Hindlimb muscle (tissue), 1 donor: Measurements from ENCODE around the gene TMPRSS9. TPM values are rescaled to one million over a fixed set of nuclear protein-coding genes. Genes with fewer than 3 reads are reported as not detected.
"Not testable (repeated sequence)": the region's sequence is repeated elsewhere in the genome, so short reads cannot be mapped to it uniquely, and the experiment has no call there.

ENCODE experiments used
- DNase-seq: peaks from one replicate; pipeline ENCODE4 v3.0.0-alpha.2; 2013
- polyA plus RNA-seq: library from polyadenylated mRNA; unstranded; fragments of 120-200 nt; gene quantifications from one replicate; pipeline ENCODE4 v1.2.1, GENCODE V29; 2013; ENCODE audit not compliant: insufficient read length

The TMPRSS9 gene
- polyA plus RNA-seq, 1 donor = 0.67 TPM

GRCh38 chr19:2462635-2463421 lies 102.8 kb downstream of the TMPRSS9 start:
- peak; percentile 93 for DNase-seq

GRCh38 chr19:2463694-2464093 lies 103.6 kb downstream of the TMPRSS9 start:
- DNase-seq = not testable (repeated sequence)

GRCh38 chr19:2464389-2464788 lies 104.3 kb downstream of the TMPRSS9 start:
- DNase-seq = no peak

- DNase-seq = no peak
Measured at GRCh38 chr19:2468596-2468995, 108.5 kb downstream of the TMPRSS9 start.

GRCh38 chr19:2469102-2469914 lies 109.2 kb downstream of the TMPRSS9 start:
- DNase-seq = no peak

GRCh38 chr19:2469915-2470200 lies 109.8 kb downstream of the TMPRSS9 start:
- DNase-seq = not testable (repeated sequence)

GRCh38 chr19:2474232-2475017 lies 114.4 kb downstream of the TMPRSS9 start:
- peak; percentile 92 for DNase-seq

GRCh38 chr19:2475018-2475701 lies 115.1 kb downstream of the TMPRSS9 start:
- DNase-seq = no peak

Other genes starting within 250 kb of the TMPRSS9 start
- gene AP3D1, start 208.7 kb upstream of the TMPRSS9 start, polyA plus RNA-seq = 66.5 TPM
- 24.7 TPM for gene DOT1L, start 196.3 kb upstream of the TMPRSS9 start, polyA plus RNA-seq
- gene PLEKHJ1, start 123.9 kb upstream of the TMPRSS9 start, polyA plus RNA-seq = 77.7 TPM
- gene SF3A2, start 123.4 kb upstream of the TMPRSS9 start, polyA plus RNA-seq = 78.2 TPM
- gene AMH, start 110.9 kb upstream of the TMPRSS9 start, polyA plus RNA-seq = 8.1 TPM
- 111 TPM for gene JSRP1, start 103.8 kb upstream of the TMPRSS9 start, polyA plus RNA-seq
- gene PEAK3, start 78.1 kb upstream of the TMPRSS9 start, polyA plus RNA-seq = not detected
- gene LINGO3, start 52.1 kb upstream of the TMPRSS9 start, polyA plus RNA-seq = 0.14 TPM
- gene LSM7, start 31.7 kb upstream of the TMPRSS9 start, polyA plus RNA-seq = 71.7 TPM
- 52.5 TPM for gene SPPL2B, start 31.6 kb upstream of the TMPRSS9 start, polyA plus RNA-seq
- 98.0 TPM for gene TIMM13, start 67.3 kb downstream of the TMPRSS9 start, polyA plus RNA-seq
- gene LMNB2, start 96.7 kb downstream of the TMPRSS9 start, polyA plus RNA-seq = 69.3 TPM
- 8.3 TPM for gene GADD45B, start 115.9 kb downstream of the TMPRSS9 start, polyA plus RNA-seq